NCI-H526 treated with DMSO at 0.1 percent for 48 hours (cell line): ENCODE measurements around the gene GPC5.

Experiments
- DNase-seq: peaks from one replicate; lab custom pipeline; 2025; lab: John Stamatoyannopoulos, UW

Gene GPC5

GRCh38 chr13:91592056-91593014 lies 193.9 kb downstream of the GPC5 start:
- DNase-seq = no peak

- DNase-seq = no peak
These were observed 195.0 kb downstream of the GPC5 start for GRCh38 chr13:91593456-91593855.

GRCh38 chr13:91594061-91594460 lies 195.6 kb downstream of the GPC5 start:
- no peak for DNase-seq

GRCh38 chr13:91595677-91596076 lies 197.3 kb downstream of the GPC5 start:
- no peak for DNase-seq

- no peak for DNase-seq
These were observed 198.4 kb downstream of the GPC5 start for GRCh38 chr13:91596842-91597241.

GRCh38 chr13:91598655-91599054 lies 200.2 kb downstream of the GPC5 start:
- no peak for DNase-seq

- DNase-seq = no peak
These were observed 202.9 kb downstream of the GPC5 start for GRCh38 chr13:91601273-91601672.

GRCh38 chr13:91601807-91602206 lies 203.4 kb downstream of the GPC5 start:
- DNase-seq = no peak

GRCh38 chr13:91609353-91609752 lies 210.9 kb downstream of the GPC5 start:
- DNase-seq = no peak

- no peak for DNase-seq
These were observed 219.9 kb downstream of the GPC5 start for GRCh38 chr13:91618315-91618714.

GRCh38 chr13:91620670-91621141 lies 222.3 kb downstream of the GPC5 start:
- no peak for DNase-seq

GRCh38 chr13:91621161-91621560 lies 222.7 kb downstream of the GPC5 start:
- no peak for DNase-seq

- DNase-seq = no peak
These were observed 223.5 kb downstream of the GPC5 start for GRCh38 chr13:91621963-91622362.

GRCh38 chr13:91622778-91623550 lies 224.5 kb downstream of the GPC5 start:
- DNase-seq = no peak

- DNase-seq = no peak
These were observed 229.7 kb downstream of the GPC5 start for GRCh38 chr13:91627952-91628739.

- no peak for DNase-seq
These were observed 232.5 kb downstream of the GPC5 start for GRCh38 chr13:91630946-91631345.

- DNase-seq = no peak
These were observed 233.7 kb downstream of the GPC5 start for GRCh38 chr13:91632086-91632485.

- DNase-seq = no peak
These were observed 240.9 kb downstream of the GPC5 start for GRCh38 chr13:91639330-91639729.

- DNase-seq = no peak
These were observed 245.0 kb downstream of the GPC5 start for GRCh38 chr13:91643394-91643793.

GRCh38 chr13:91644806-91645205 lies 246.4 kb downstream of the GPC5 start:
- DNase-seq = no peak

GRCh38 chr13:91647361-91647990 lies 249.1 kb downstream of the GPC5 start:
- DNase-seq = peak; percentile 29

- DNase-seq = no peak
These were observed 249.6 kb downstream of the GPC5 start for GRCh38 chr13:91648012-91648411.
